22Rv1 (cell line): ENCODE measurements around the gene PRRG2.

Experiments used
- ZFX ChIP-seq: fragments of 450-650 bp; IDR thresholded peaks from 2 replicates; pipeline ENCODE4 v1.6.1; 2017; ENCODE audit warnings: antibody characterized with exemption, borderline replicate concordance
- TF ChIP-seq, protein P1 (sequence below): fragments of 450-650 bp; IDR thresholded peaks from 2 replicates; pipeline ENCODE4 v1.5.1; 2017; ENCODE audit warnings: mild to moderate bottlenecking

DNA sequence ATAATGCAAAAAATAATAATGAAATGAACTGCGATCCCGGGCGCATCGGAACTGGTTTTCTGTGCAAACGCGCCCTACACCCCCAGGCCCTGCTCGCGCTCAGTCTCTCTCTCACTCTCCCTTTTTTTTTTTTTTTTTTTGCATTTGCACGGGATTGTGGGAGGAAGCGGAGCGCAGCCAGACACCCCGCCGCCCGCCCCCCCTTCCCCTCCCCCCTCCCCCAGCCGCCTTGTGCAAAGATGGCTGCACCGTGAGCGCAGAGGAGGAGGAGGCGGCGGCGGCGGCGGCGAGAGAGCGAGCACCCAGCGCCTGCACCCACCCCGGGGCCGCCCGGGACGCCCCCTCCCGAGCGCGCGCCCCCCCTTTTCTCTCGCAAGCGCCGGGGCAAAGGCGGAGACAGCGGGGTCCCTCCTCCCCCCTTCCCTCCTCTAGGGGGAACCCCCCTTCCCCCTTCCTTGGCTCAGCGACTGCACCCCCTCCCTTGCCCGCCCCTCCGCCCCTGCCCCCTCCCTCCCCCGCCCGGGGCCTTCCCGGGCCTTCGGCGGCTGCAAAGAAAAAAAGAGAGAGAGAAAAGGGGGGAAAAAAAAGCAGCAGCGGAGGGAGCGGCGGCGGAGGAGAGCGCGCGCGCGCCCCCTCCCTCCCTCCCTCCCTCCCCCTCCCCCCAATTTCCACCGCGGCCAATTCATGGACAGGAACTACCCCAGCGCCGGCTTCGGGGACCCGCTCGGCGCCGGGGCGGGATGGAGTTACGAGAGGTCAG, 10.0 kb downstream of the PRRG2 start, which contains the start of gene PRR12:
- TF ChIP-seq, protein P1, sequence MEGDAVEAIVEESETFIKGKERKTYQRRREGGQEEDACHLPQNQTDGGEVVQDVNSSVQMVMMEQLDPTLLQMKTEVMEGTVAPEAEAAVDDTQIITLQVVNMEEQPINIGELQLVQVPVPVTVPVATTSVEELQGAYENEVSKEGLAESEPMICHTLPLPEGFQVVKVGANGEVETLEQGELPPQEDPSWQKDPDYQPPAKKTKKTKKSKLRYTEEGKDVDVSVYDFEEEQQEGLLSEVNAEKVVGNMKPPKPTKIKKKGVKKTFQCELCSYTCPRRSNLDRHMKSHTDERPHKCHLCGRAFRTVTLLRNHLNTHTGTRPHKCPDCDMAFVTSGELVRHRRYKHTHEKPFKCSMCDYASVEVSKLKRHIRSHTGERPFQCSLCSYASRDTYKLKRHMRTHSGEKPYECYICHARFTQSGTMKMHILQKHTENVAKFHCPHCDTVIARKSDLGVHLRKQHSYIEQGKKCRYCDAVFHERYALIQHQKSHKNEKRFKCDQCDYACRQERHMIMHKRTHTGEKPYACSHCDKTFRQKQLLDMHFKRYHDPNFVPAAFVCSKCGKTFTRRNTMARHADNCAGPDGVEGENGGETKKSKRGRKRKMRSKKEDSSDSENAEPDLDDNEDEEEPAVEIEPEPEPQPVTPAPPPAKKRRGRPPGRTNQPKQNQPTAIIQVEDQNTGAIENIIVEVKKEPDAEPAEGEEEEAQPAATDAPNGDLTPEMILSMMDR, result no peak
- TF ChIP-seq ZFX, result no peak
